ENCODE measurements around the gene PPID. TPM values are rescaled to one million over a fixed set of nuclear protein-coding genes. Genes with fewer than 3 reads are reported as not detected.

Gene PPID
- total RNA-seq, 1 donor from 2014 or later, result 27.8 TPM

DNA sequence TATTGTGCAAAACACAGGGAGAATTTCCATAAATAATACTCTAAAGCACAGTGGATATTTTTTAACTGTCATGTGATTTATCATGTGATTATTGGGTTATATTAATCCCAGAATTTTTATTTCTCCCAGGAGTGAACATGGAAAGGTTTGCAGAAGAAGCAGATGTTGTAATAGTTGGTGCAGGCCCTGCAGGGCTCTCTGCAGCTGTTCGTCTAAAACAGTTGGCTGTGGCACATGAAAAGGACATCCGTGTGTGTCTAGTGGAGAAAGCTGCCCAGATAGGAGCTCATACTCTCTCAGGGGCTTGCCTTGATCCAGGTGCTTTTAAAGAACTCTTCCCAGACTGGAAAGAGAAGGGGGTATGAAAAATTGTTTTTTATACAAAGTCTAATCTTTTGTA is 41.1 kb downstream of the PPID start:
- H3K9me3 ChIP-seq (ENCODE audit: insufficient read depth, low read depth, low read length), result no peaks in the 10 kb centered on the region
- no peak for DNase-seq (ENCODE audit: low read depth)
- no peak overlapping the region for H3K4me3 ChIP-seq (ENCODE audit: insufficient read depth, low read depth, low read length)
- H3K4me2 ChIP-seq (ENCODE audit: low read length), result no peak overlapping the region
- no peaks in the 10 kb centered on the region for H3K4me1 ChIP-seq (ENCODE audit: insufficient read depth, low read length)
- TF ChIP-seq, protein P1, sequence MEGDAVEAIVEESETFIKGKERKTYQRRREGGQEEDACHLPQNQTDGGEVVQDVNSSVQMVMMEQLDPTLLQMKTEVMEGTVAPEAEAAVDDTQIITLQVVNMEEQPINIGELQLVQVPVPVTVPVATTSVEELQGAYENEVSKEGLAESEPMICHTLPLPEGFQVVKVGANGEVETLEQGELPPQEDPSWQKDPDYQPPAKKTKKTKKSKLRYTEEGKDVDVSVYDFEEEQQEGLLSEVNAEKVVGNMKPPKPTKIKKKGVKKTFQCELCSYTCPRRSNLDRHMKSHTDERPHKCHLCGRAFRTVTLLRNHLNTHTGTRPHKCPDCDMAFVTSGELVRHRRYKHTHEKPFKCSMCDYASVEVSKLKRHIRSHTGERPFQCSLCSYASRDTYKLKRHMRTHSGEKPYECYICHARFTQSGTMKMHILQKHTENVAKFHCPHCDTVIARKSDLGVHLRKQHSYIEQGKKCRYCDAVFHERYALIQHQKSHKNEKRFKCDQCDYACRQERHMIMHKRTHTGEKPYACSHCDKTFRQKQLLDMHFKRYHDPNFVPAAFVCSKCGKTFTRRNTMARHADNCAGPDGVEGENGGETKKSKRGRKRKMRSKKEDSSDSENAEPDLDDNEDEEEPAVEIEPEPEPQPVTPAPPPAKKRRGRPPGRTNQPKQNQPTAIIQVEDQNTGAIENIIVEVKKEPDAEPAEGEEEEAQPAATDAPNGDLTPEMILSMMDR (IDR thresholded peaks at IDR 0.05; ENCODE audit: insufficient read depth, low read depth, low read length), result no peak
- TF ChIP-seq EZH2 (IDR thresholded peaks at IDR 0.05; ENCODE audit: insufficient read depth, low read length), result no peak
- H3K27ac Mint-ChIP-seq (ENCODE audit: unreplicated experiment), result no peak overlapping the region
- H3K9me3 Mint-ChIP-seq (ENCODE audit: unreplicated experiment), result no peaks in the 10 kb centered on the region
- no peak overlapping the region for H3K9ac ChIP-seq (ENCODE audit: low read length)
- no peaks in the 10 kb centered on the region for H3K36me3 ChIP-seq (ENCODE audit: insufficient read depth, low read length)
- H3K36me3 Mint-ChIP-seq (ENCODE audit: low read depth, unreplicated experiment), result peaks cover 6% of the 10 kb centered on the region
- no peak overlapping the region for H3K4me3 Mint-ChIP-seq (ENCODE audit: unreplicated experiment)
- H3K79me2 ChIP-seq (ENCODE audit: insufficient read depth, low read length), result no peaks in the 10 kb centered on the region
- no peak overlapping the region for H3K27ac ChIP-seq (ENCODE audit: low read depth, low read length)
- no peaks in the 10 kb centered on the region for H3K27me3 Mint-ChIP-seq (ENCODE audit: low read depth, unreplicated experiment)
- H4K20me1 ChIP-seq (ENCODE audit: insufficient read depth, low read length), result no peaks in the 10 kb centered on the region
- no peaks in the 10 kb centered on the region for H3K4me1 Mint-ChIP-seq (ENCODE audit: low read depth, unreplicated experiment)
- no peak overlapping the region for H2AFZ ChIP-seq (ENCODE audit: low read depth, low read length)
- H3K27me3 ChIP-seq (ENCODE audit: insufficient read depth, low read length), result no peaks in the 10 kb centered on the region
- FAIRE-seq, result no peak

DNA sequence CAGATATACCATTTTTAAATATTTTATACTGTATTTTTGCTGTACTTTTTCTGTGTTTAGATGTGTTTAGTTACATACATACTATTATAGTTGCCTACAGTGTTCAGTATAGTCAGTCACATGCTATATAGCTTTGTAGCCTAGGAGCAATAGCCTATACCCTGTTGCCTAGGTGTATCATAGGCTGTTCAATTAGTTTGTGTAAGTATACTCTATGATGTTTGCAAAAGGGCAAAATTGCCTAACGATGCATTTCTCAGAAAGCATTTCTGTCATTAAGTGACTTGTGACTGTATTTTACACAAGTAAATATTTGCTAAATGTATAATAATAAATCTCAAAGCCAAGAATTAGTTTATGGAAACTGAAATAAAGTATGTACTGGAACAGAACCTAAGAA is 41.6 kb downstream of the PPID start:
- peaks cover 5% of the 10 kb centered on the region for H3K36me3 Mint-ChIP-seq (ENCODE audit: low read depth, unreplicated experiment)
- H3K79me2 ChIP-seq (ENCODE audit: insufficient read depth, low read length), result no peaks in the 10 kb centered on the region

DNA sequence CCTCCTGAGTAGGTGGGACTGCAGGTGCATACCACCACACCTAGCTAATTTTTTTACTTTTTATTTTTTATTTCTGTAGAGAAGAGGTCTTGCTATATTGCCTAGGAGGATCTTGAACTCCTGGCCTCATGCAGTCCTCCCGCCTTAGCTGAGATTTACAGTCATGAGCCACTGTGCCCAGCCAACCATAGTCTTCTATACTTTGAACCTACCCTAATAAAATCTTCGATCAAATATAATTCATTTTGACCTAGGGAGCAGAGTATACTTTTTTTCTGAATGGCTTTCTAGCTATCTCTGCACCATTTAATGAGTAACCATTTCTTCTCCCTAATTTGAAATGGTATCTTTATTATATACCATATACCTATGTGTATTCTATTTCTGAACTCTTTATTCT is 44.4 kb downstream of the PPID start:
- Mint-ChIP-seq H3K4me1 (ENCODE audit: low read depth, unreplicated experiment) (no peaks in the 10 kb centered on the region), H3K27ac (ENCODE audit: unreplicated experiment) (no peak overlapping the region), H3K9me3 (ENCODE audit: unreplicated experiment) (no peaks in the 10 kb centered on the region), H3K27me3 (ENCODE audit: low read depth, unreplicated experiment) (no peaks in the 10 kb centered on the region), H3K36me3 (ENCODE audit: low read depth, unreplicated experiment) (no peaks in the 10 kb centered on the region), H3K4me3 (ENCODE audit: unreplicated experiment) (no peak overlapping the region)
- Histone ChIP-seq H3K4me3 (ENCODE audit: insufficient read depth, low read depth, low read length) (no peak overlapping the region), H3K4me1 (ENCODE audit: insufficient read depth, low read length) (no peaks in the 10 kb centered on the region), H4K20me1 (ENCODE audit: insufficient read depth, low read length) (no peaks in the 10 kb centered on the region), H3K27me3 (ENCODE audit: insufficient read depth, low read length) (no peaks in the 10 kb centered on the region), H2AFZ (ENCODE audit: low read depth, low read length) (no peak overlapping the region), H3K9me3 (ENCODE audit: insufficient read depth, low read depth, low read length) (no peaks in the 10 kb centered on the region), H3K9ac (ENCODE audit: low read length) (no peak overlapping the region), H3K4me2 (ENCODE audit: low read length) (no peak overlapping the region), H3K79me2 (ENCODE audit: insufficient read depth, low read length) (no peaks in the 10 kb centered on the region), H3K36me3 (ENCODE audit: insufficient read depth, low read length) (no peaks in the 10 kb centered on the region), H3K27ac (ENCODE audit: low read depth, low read length) (no peak overlapping the region)
- no peak for FAIRE-seq
- DNase-seq (ENCODE audit: low read depth), result no peak
- TF ChIP-seq, protein P1 (IDR thresholded peaks at IDR 0.05; ENCODE audit: insufficient read depth, low read depth, low read length), result no peak
- no peak for TF ChIP-seq EZH2 (IDR thresholded peaks at IDR 0.05; ENCODE audit: insufficient read depth, low read length)

More for the DNA sequence above, 41.6 kb downstream of the PPID start:
- Mint-ChIP-seq H3K4me3 (ENCODE audit: unreplicated experiment) (no peak overlapping the region), H3K9me3 (ENCODE audit: unreplicated experiment) (no peaks in the 10 kb centered on the region), H3K4me1 (ENCODE audit: low read depth, unreplicated experiment) (no peaks in the 10 kb centered on the region), H3K27ac (ENCODE audit: unreplicated experiment) (no peak overlapping the region), H3K27me3 (ENCODE audit: low read depth, unreplicated experiment) (no peaks in the 10 kb centered on the region)
- FAIRE-seq, result no peak
- Histone ChIP-seq H3K27ac (ENCODE audit: low read depth, low read length) (no peak overlapping the region), H3K4me2 (ENCODE audit: low read length) (no peak overlapping the region), H3K27me3 (ENCODE audit: insufficient read depth, low read length) (no peaks in the 10 kb centered on the region), H3K9me3 (ENCODE audit: insufficient read depth, low read depth, low read length) (no peaks in the 10 kb centered on the region), H3K36me3 (ENCODE audit: insufficient read depth, low read length) (no peaks in the 10 kb centered on the region), H3K4me3 (ENCODE audit: insufficient read depth, low read depth, low read length) (no peak overlapping the region), H3K9ac (ENCODE audit: low read length) (no peak overlapping the region), H2AFZ (ENCODE audit: low read depth, low read length) (no peak overlapping the region), H3K4me1 (ENCODE audit: insufficient read depth, low read length) (no peaks in the 10 kb centered on the region), H4K20me1 (ENCODE audit: insufficient read depth, low read length) (no peaks in the 10 kb centered on the region)
- TF ChIP-seq, protein P1 (IDR thresholded peaks at IDR 0.05; ENCODE audit: insufficient read depth, low read depth, low read length), result no peak
- no peak for TF ChIP-seq EZH2 (IDR thresholded peaks at IDR 0.05; ENCODE audit: insufficient read depth, low read length)
- DNase-seq (ENCODE audit: low read depth), result no peak

All from astrocyte (in vitro differentiated cells and primary cell).